Muscle layer of duodenum (tissue), 2 donors: ENCODE data around the gene PKD1L1.

Experiments
- H3K27ac ChIP-seq: one replicate; pipeline ENCODE4 v1.7.0; 2013; ENCODE audit warnings: mild to moderate bottlenecking, low read length
- H3K27me3 ChIP-seq: one replicate; pipeline ENCODE4 v1.7.0; 2013; ENCODE audit warnings: low read depth, mild to moderate bottlenecking, control low read depth, low read length
- H3K36me3 ChIP-seq, 2 donors: one replicate each; pipeline ENCODE4 v1.7.0; 2013; ENCODE audit warnings: low read length in 2 of 2, control low read depth in 1 of 2, mild to moderate bottlenecking in 1 of 2; ENCODE audit not compliant: insufficient read depth in 2 of 2, control insufficient read depth in 1 of 2
- H3K4me1 ChIP-seq, 2 donors: one replicate each; pipeline ENCODE4 v1.7.0; 2013; ENCODE audit warnings: low read length in 2 of 2, mild to moderate bottlenecking in 2 of 2, control low read depth in 1 of 2, moderate library complexity in 1 of 2; ENCODE audit not compliant: insufficient read depth in 2 of 2, control insufficient read depth in 1 of 2
- H3K4me3 ChIP-seq, 2 donors: one replicate each; pipeline ENCODE4 v1.7.0; 2013; ENCODE audit warnings: low read length in 2 of 2, low read depth in 1 of 2, mild to moderate bottlenecking in 1 of 2
- H3K9me3 ChIP-seq, 2 donors: one replicate each; pipeline ENCODE4 v1.7.0; 2013; ENCODE audit warnings: low read length in 2 of 2, control low read depth in 1 of 2, mild to moderate bottlenecking in 1 of 2; ENCODE audit not compliant: control insufficient read depth in 1 of 2
- donor health status: healthy.

The PKD1L1 gene

GRCh38 chr7:47882635-47883034 lies 65.6 kb downstream of the PKD1L1 start:
- Histone ChIP-seq H3K4me3 (no peak overlapping the region), H3K9me3 (no peaks in the 10 kb centered on the region), H3K27me3 (no peaks in the 10 kb centered on the region), H3K4me1 (no peaks in the 10 kb centered on the region), H3K36me3 (no peaks in the 10 kb centered on the region), H3K27ac (no peak overlapping the region)

- no peaks in the 10 kb centered on the region for H3K9me3 ChIP-seq
- no peak overlapping the region for H3K27ac ChIP-seq
- no peaks in the 10 kb centered on the region for H3K4me1 ChIP-seq
- H3K27me3 ChIP-seq: no peaks in the 10 kb centered on the region
- H3K36me3 ChIP-seq: no peaks in the 10 kb centered on the region
- no peak overlapping the region for H3K4me3 ChIP-seq
These were observed 67.0 kb downstream of the PKD1L1 start for GRCh38 chr7:47881256-47881655.

DNA sequence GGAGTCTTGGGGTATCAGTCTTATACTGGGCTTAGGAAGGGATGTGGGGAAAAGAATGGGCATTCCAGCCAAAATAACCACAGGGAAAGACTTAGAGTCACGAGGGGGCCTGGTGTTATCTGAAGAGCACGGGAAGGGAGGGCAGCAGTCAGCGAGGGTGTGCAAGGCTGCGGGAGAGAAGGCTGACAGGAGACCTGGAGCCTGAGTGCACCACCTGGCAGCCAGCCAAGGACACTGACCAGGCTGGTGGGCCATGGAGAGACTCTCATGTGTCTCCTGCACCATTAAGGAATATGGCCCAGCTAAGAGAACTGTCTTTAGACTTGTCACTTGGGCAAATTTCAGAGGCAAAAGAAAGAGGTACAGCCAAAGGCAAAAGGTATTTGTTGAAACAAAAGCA lies 69.6 kb downstream of the PKD1L1 start:
- no peak overlapping the region for H3K4me3 ChIP-seq
- H3K27ac ChIP-seq: no peak overlapping the region
- no peaks in the 10 kb centered on the region for H3K9me3 ChIP-seq
- H3K36me3 ChIP-seq: no peaks in the 10 kb centered on the region
- no peaks in the 10 kb centered on the region for H3K4me1 ChIP-seq
- no peaks in the 10 kb centered on the region for H3K27me3 ChIP-seq

GRCh38 chr7:47877336-47877735 lies 70.9 kb downstream of the PKD1L1 start:
- no peaks in the 10 kb centered on the region for H3K36me3 ChIP-seq
- H3K27me3 ChIP-seq: no peaks in the 10 kb centered on the region
- H3K4me3 ChIP-seq: no peak overlapping the region
- H3K27ac ChIP-seq: no peak overlapping the region
- H3K9me3 ChIP-seq: no peaks in the 10 kb centered on the region
- no peaks in the 10 kb centered on the region for H3K4me1 ChIP-seq

DNA sequence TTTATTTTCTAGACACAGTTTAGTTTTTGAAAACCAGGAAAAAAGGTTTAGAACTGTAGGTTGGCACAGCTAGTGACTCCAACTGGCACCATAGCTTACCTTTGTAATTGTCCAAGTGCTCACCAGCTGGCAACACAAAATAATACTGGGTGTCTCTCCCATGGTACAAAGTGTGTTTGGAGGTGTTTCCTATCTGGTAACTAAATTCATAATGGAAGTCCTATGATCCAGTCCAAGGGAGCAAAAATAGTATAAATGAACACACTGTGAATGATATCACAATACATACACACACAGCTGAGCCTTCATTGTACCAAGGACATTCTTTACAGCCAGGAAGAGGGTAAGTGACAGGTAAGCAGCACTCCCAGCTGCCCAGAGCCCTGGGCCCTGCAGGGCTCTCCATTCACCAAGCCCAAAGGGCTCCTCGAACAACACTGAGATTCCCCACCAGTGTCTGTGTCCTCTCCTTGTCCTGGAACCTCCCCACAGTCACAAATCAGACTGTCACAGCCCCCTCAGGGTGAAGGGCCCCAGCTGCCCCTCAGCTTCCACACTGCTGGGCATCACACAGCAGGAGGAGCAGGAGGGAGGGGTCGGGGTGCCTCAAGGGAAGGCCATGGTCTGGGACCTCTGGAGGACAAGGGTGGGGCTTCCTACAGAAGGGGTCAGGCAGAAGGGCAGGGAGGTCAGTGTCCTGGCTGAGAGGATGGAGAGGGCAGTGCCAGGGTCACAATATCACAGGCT lies 72.1 kb downstream of the PKD1L1 start:
- Histone ChIP-seq H3K36me3 (no peaks in the 10 kb centered on the region), H3K4me1 (no peaks in the 10 kb centered on the region), H3K9me3 (no peaks in the 10 kb centered on the region), H3K27me3 (no peaks in the 10 kb centered on the region), H3K27ac (no peak overlapping the region), H3K4me3 (no peak overlapping the region)

DNA sequence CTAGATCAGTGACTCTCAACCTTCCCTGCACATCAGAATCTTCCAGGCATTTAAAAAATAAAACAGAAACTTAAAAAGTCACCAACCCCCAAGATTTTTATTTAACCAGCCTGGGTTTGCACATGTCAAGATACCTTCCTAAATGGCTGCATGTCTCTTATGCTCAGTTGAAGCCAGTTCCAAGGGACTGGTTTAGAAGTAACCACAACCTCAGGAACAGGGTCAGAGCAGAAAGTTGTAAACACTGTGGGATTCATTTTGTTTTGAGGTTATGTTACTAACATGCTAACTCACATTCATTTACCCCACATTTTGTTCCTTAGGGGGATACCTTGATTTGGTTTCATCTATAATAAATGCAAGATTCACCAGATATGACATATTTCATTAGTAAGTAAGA lies 72.9 kb downstream of the PKD1L1 start:
- Histone ChIP-seq H3K4me3 (no peak overlapping the region), H3K4me1 (no peaks in the 10 kb centered on the region), H3K27ac (no peak overlapping the region), H3K36me3 (no peaks in the 10 kb centered on the region), H3K27me3 (no peaks in the 10 kb centered on the region), H3K9me3 (no peaks in the 10 kb centered on the region)

GRCh38 chr7:47873762-47874161 lies 74.5 kb downstream of the PKD1L1 start:
- Histone ChIP-seq H3K27ac (no peak overlapping the region), H3K4me1 (no peaks in the 10 kb centered on the region), H3K36me3 (no peaks in the 10 kb centered on the region), H3K4me3 (no peak overlapping the region), H3K27me3 (no peaks in the 10 kb centered on the region), H3K9me3 (no peaks in the 10 kb centered on the region)

GRCh38 chr7:47867286-47867685 lies 81.0 kb downstream of the PKD1L1 start:
- Histone ChIP-seq H3K4me1 (no peaks in the 10 kb centered on the region), H3K4me3 (no peak overlapping the region), H3K36me3 (no peaks in the 10 kb centered on the region), H3K27ac (no peak overlapping the region), H3K27me3 (no peaks in the 10 kb centered on the region), H3K9me3 (no peaks in the 10 kb centered on the region)

GRCh38 chr7:47866120-47866519 lies 82.1 kb downstream of the PKD1L1 start:
- Histone ChIP-seq H3K9me3 (no peaks in the 10 kb centered on the region), H3K36me3 (no peaks in the 10 kb centered on the region), H3K4me3 (no peak overlapping the region), H3K4me1 (no peaks in the 10 kb centered on the region), H3K27me3 (no peaks in the 10 kb centered on the region), H3K27ac (no peak overlapping the region)

DNA sequence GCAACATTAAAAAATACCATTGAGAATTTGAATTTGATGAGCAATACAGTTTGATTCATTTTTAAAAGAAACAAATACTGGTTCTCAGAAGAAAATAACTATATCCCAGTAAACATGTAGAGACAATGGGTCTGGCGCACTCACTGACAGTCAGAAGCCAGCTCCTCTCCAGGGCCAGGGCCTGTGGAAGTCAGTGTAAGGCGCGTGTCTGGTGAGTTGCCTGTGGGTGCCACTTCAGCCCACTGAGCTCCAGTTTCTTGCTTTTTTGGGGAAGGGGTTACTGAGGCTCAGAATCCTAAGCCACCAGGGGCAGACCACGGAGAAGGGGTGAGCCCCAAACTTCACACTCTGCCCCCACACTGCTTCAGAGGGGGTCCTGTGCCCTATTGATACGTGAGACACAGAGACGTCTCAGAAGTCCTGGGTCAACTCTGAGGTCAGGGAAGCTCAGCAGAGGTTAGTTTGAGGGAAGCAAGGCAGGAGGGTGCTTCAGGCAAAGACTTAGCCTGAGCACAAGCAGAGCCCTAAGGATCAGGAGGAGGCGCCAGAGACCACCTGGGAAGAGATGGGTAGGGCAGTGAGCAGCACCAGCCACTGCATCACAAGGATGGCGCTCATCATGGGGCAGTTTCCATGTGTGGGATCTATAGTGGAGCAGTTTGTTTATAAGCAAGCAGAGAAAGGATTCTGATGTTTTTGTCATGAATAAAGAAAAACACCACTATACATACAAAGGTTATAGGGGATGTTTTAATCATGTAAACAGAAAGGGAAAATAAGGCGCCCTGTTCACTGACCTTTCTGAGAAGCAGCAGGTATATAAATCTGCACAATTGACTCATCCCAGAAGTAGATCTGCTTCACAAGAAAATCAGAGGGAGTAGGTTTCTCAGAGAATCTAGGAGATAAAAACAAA lies 95.7 kb downstream of the PKD1L1 start:
- Histone ChIP-seq H3K36me3 (no peaks in the 10 kb centered on the region), H3K4me3 (no peak overlapping the region), H3K27me3 (no peaks in the 10 kb centered on the region), H3K4me1 (no peaks in the 10 kb centered on the region), H3K9me3 (no peaks in the 10 kb centered on the region), H3K27ac (no peak overlapping the region)

DNA sequence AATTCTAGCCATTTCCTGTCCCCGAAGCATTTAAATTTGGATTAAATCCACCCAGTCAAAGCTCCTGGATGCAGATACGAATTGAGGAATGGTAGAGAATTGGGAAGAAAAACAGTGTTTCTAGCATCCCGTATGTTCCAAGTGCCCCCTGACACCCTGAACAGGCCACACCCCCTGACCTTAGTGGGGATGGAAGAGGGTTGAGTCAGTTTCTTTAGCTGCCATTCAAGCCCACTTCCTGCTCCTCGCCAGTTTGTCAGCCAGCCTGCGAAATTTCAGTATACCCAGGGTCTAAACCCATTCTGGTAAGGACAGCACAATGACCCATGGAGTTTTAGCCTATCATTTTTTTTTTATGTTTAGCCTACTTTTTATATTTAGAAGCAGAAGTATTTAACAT lies 101.1 kb downstream of the PKD1L1 start:
- H3K27me3 ChIP-seq: no peaks in the 10 kb centered on the region
- no peaks in the 10 kb centered on the region for H3K4me1 ChIP-seq
- no peaks in the 10 kb centered on the region for H3K9me3 ChIP-seq
- H3K36me3 ChIP-seq: no peaks in the 10 kb centered on the region
- H3K27ac ChIP-seq: no peak overlapping the region
- no peak overlapping the region for H3K4me3 ChIP-seq
